ENCODE measurements around the gene SH2D3C.

GRCh38 chr9:127773272-127773671 lies 5.2 kb downstream of the SH2D3C start:
- TF ChIP-seq, protein P1, sequence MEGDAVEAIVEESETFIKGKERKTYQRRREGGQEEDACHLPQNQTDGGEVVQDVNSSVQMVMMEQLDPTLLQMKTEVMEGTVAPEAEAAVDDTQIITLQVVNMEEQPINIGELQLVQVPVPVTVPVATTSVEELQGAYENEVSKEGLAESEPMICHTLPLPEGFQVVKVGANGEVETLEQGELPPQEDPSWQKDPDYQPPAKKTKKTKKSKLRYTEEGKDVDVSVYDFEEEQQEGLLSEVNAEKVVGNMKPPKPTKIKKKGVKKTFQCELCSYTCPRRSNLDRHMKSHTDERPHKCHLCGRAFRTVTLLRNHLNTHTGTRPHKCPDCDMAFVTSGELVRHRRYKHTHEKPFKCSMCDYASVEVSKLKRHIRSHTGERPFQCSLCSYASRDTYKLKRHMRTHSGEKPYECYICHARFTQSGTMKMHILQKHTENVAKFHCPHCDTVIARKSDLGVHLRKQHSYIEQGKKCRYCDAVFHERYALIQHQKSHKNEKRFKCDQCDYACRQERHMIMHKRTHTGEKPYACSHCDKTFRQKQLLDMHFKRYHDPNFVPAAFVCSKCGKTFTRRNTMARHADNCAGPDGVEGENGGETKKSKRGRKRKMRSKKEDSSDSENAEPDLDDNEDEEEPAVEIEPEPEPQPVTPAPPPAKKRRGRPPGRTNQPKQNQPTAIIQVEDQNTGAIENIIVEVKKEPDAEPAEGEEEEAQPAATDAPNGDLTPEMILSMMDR (IDR thresholded peaks at IDR 0.05; ENCODE audit: low read length), result no peak
- no peak for TF ChIP-seq EZH2 (optimal IDR thresholded peaks at IDR 0.05; ENCODE audit: low read depth, low read length)
